ENCODE results near the gene MAP3K7.

Gene MAP3K7

DNA sequence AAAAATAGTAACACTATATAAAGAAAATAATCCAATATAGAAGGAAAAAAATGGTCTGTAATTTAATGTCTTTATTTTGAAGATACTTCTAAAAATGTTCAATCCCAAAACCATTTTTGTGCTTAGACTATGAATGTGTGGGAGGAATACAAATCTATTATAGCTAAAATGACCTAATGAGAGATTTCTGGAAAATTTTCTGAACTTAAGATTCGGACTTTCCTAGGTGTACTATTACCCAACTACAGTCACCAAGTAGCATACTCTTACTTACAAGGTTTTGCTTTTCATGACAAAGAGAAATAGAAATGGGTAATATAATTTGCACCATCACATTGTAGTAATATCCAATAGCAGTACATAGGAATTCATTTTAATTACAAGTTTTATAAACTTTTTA lies 29.9 kb downstream of the MAP3K7 start:
- Mint-ChIP-seq H3K27ac (no peak overlapping the region), H3K36me3 (ENCODE audit: low read depth) (peaks cover 27% of the 10 kb centered on the region), H3K4me1 (ENCODE audit: low read depth) (peaks cover 5% of the 10 kb centered on the region), H3K27me3 (ENCODE audit: low read depth) (no peaks in the 10 kb centered on the region), H3K4me3 (no peak overlapping the region), H3K9me3 (no peaks in the 10 kb centered on the region)

DNA sequence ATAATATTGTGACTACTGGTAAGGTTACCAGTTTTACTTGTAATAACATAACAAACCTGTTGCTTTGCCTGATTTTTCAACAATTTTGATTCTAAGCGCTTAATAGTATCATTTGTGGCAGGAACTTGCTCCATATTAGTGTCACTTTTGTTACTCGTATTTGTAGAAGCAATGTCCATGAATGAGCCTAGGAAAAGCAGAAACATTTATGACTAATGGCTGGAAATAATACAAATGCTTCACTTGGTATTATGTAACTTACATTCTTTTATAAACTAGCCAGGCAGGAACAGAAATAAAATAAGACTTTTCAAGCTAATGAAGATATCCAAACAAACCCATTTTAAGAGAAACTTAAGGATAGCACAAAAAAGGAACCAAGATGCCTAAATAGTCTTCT lies 38.9 kb downstream of the MAP3K7 start:
- Mint-ChIP-seq H3K4me1 (ENCODE audit: low read depth) (peaks cover 9% of the 10 kb centered on the region), H3K36me3 (ENCODE audit: low read depth) (peaks cover 46% of the 10 kb centered on the region)

DNA sequence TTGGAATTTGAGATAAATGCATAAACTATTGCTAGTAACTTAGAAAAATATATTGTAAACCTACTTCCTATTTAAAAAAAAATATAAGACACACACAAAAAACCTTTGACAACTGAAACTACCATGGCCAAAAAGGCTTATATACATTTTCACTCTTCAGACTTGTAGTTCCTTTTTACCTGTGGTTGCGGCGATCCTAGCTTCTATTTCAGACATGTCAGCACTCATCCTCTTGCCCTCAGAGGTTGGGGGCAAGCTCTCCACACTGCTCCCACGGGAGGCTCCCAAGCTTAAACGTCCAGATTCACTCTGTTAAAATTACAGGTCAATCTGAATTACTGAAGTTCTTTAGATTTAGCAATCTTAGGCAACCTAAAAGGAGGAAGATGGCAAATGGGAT lies 39.8 kb downstream of the MAP3K7 start:
- peaks cover 9% of the 10 kb centered on the region for H3K4me1 Mint-ChIP-seq (ENCODE audit: low read depth)
- no peaks in the 10 kb centered on the region for H3K9me3 Mint-ChIP-seq

More for the DNA sequence above, 38.9 kb downstream of the MAP3K7 start:
- H3K27ac Mint-ChIP-seq, result no peak overlapping the region
- H3K4me3 Mint-ChIP-seq, result no peak overlapping the region
- no peaks in the 10 kb centered on the region for H3K9me3 Mint-ChIP-seq
- no peaks in the 10 kb centered on the region for H3K27me3 Mint-ChIP-seq (ENCODE audit: low read depth)

DNA sequence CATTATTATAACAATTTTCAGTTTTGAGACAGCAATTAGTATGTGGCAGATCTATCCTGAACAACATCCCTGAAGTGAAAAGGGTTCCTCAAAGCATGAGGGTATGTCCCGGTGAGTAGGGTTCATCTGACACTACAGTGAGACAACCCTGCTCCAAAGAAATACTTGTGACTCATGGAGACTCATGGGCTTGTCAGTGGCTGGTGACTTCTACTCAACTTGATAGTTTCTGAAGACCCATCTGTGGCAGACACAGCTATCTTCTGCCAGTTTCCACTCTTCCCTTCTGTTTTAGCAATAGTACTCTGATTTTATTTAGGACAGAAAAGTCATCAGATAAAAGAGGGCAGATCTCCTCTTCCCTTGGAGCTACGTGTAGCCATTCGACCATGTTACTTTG lies 41.4 kb downstream of the MAP3K7 start:
- Mint-ChIP-seq H3K4me3 (no peak overlapping the region), H3K4me1 (ENCODE audit: low read depth) (peaks cover 7% of the 10 kb centered on the region), H3K27me3 (ENCODE audit: low read depth) (no peaks in the 10 kb centered on the region), H3K36me3 (ENCODE audit: low read depth) (peaks cover 47% of the 10 kb centered on the region), H3K27ac (no peak overlapping the region), H3K9me3 (no peaks in the 10 kb centered on the region)

More for the DNA sequence above, 39.8 kb downstream of the MAP3K7 start:
- H3K27ac Mint-ChIP-seq, result no peak overlapping the region
- no peaks in the 10 kb centered on the region for H3K27me3 Mint-ChIP-seq (ENCODE audit: low read depth)
- H3K36me3 Mint-ChIP-seq (ENCODE audit: low read depth), result peaks cover 47% of the 10 kb centered on the region
- no peak overlapping the region for H3K4me3 Mint-ChIP-seq

DNA sequence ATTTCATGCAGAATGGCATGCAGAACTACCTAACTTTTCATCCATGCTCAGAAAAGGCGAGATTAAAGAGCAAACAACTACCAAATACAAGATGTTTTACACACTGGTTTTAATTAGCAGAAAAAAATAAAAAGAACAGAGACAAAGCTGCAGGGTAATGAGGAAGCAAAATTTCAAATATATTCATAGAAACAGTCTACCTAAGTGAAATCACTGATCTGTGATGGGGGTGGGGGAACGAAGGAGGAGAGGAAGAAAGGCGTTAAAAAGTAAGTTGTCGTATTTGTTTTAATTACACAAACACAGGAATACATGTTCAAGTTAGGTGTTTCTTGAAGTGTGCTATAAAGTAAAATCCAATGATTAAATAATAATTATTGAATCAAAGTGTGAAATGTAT lies 42.1 kb downstream of the MAP3K7 start:
- Mint-ChIP-seq H3K4me1 (ENCODE audit: low read depth) (peaks cover 7% of the 10 kb centered on the region), H3K36me3 (ENCODE audit: low read depth) (peaks cover 47% of the 10 kb centered on the region), H3K27ac (no peak overlapping the region), H3K4me3 (no peak overlapping the region), H3K9me3 (no peaks in the 10 kb centered on the region), H3K27me3 (ENCODE audit: low read depth) (no peaks in the 10 kb centered on the region)

DNA sequence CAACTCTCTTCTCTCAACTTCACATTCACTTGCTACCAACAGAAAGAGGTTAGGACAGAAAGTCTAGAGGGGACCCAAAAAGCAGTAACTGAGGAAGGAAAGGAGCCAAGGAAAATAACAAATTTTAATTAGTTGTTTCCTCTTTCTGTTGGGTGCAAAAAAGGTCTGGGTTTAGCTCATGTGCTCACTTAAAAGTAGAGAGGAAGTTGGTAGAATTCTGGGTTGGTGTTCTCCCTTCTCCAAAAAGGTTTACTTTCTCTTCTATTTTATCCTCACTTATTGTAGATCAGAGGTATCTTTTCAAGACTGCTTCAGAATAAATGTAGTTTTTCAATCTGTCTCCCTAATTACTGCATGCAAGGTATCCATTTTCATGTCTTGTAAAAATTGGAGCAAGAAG lies 42.8 kb downstream of the MAP3K7 start:
- peaks cover 7% of the 10 kb centered on the region for H3K4me1 Mint-ChIP-seq (ENCODE audit: low read depth)

DNA sequence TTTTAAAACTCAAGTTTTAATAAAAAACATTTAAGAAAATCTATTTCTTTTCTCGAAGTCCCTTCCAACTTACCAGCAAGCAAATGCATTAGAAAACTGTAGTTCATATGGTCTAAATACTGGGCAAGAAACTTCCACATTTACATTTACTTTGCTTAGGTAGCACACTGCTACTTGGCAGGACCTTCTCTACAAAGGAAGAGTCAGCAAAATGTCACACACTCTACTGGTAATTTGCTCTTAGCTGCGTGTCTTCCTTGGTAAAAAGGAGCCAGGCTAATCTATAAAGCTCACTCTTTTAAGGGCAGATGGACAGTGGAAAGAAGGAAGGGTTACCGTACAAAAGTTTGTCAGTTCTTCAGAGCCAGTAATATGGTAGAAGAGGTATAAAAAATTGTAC lies 45.7 kb downstream of the MAP3K7 start:
- Mint-ChIP-seq H3K4me1 (ENCODE audit: low read depth) (peaks cover 7% of the 10 kb centered on the region), H3K9me3 (no peaks in the 10 kb centered on the region), H3K36me3 (ENCODE audit: low read depth) (peaks cover 36% of the 10 kb centered on the region), H3K4me3 (no peak overlapping the region), H3K27me3 (ENCODE audit: low read depth) (no peaks in the 10 kb centered on the region), H3K27ac (no peak overlapping the region)

More for the DNA sequence above, 42.8 kb downstream of the MAP3K7 start:
- no peaks in the 10 kb centered on the region for H3K9me3 Mint-ChIP-seq
- peak overlapping the region; percentile 41 for H3K27ac Mint-ChIP-seq
- peaks cover 43% of the 10 kb centered on the region for H3K36me3 Mint-ChIP-seq (ENCODE audit: low read depth)
- H3K4me3 Mint-ChIP-seq, result no peak overlapping the region
- no peaks in the 10 kb centered on the region for H3K27me3 Mint-ChIP-seq (ENCODE audit: low read depth)

DNA sequence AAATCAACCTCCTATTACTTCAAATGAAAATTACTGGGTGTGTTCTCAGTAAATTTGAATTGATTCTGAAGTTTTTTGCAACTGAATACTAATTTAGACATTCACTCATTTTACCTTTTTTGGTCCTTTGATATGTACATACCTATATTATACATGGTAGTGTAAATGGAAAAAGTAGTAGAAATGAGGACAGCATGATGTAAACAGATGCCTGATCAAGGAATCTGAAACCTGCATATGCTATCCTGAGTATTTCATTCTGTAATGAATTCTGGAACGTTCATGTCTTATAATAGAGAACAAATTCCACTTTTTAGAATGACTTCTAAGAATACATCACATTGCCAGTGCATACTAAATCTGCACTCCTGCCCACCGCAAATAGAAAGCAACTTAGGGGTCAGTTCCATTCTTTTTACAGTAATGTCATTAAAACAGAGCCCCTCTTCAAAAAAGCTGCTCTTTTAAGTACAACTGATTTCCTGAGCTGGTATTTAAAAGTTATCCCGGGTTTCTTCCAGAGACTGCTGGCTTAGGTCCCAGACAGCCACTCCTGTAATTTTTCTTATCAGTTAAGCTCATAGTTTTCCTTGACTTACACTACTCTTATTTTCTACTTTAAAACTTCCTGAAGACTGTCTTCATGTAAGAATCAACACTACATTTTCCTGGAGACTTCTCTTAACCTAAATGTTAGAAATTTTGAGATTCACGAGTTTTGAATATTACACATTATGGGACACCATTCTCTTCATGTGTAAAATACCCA lies 48.4 kb downstream of the MAP3K7 start:
- no peak overlapping the region for H3K4me3 Mint-ChIP-seq
- peaks cover 11% of the 10 kb centered on the region for H3K4me1 Mint-ChIP-seq (ENCODE audit: low read depth)
- H3K36me3 Mint-ChIP-seq (ENCODE audit: low read depth), result peaks cover 21% of the 10 kb centered on the region
- no peak overlapping the region for H3K27ac Mint-ChIP-seq
- H3K27me3 Mint-ChIP-seq (ENCODE audit: low read depth), result no peaks in the 10 kb centered on the region
- H3K9me3 Mint-ChIP-seq, result no peaks in the 10 kb centered on the region

DNA sequence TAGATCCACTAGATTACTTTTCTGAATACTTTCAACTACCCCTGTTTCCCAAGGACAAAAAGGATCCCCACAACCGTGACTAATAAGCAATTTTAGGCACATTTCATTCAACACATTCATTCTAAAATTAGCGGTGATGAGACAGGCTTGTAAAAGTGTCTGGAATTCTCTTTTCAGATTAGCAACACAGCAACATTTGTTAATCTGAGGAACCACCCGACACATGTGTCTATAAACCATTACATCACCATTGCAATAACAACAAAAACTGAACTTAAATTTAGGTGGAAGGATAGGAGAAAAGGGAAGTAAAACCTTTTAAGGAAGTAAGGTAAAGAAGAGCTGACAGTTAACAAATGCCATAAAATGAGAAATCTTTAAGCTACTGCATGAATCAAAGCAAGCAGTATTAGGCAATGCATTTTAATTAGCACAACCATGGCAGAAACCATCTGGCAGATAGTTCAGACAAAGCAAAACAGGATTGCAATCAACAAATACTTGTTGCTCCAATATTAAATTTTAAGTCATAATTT lies 49.1 kb downstream of the MAP3K7 start:
- no peaks in the 10 kb centered on the region for H3K27me3 Mint-ChIP-seq (ENCODE audit: low read depth)

DNA sequence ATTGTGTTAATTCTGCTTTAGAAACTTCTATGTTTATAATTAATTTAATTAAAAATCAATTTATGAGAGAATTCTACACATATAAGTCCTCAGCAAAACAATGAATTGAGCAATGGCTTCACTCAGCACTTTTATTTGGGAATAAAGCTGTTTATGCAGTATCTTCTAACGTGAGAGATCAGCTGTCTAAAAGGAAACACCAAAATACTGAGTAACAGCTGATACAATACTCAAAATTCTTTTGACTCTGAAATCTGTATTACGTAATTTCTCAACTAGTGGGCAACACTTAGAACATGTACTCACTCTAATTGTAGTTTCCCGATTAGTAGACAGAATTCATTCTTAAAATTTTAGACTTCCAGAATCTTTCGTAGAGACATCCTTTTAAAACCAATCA lies 49.8 kb downstream of the MAP3K7 start:
- no peaks in the 10 kb centered on the region for H3K27me3 Mint-ChIP-seq (ENCODE audit: low read depth)
- no peaks in the 10 kb centered on the region for H3K9me3 Mint-ChIP-seq
- no peak overlapping the region for H3K27ac Mint-ChIP-seq
- H3K36me3 Mint-ChIP-seq (ENCODE audit: low read depth), result peaks cover 21% of the 10 kb centered on the region
- H3K4me1 Mint-ChIP-seq (ENCODE audit: low read depth), result peaks cover 24% of the 10 kb centered on the region
- no peak overlapping the region for H3K4me3 Mint-ChIP-seq

More for the DNA sequence above, 49.1 kb downstream of the MAP3K7 start:
- peaks cover 21% of the 10 kb centered on the region for H3K36me3 Mint-ChIP-seq (ENCODE audit: low read depth)
- peaks cover 18% of the 10 kb centered on the region for H3K4me1 Mint-ChIP-seq (ENCODE audit: low read depth)
- no peaks in the 10 kb centered on the region for H3K9me3 Mint-ChIP-seq
- no peak overlapping the region for H3K4me3 Mint-ChIP-seq
- peak overlapping the region; percentile 70 for H3K27ac Mint-ChIP-seq

DNA sequence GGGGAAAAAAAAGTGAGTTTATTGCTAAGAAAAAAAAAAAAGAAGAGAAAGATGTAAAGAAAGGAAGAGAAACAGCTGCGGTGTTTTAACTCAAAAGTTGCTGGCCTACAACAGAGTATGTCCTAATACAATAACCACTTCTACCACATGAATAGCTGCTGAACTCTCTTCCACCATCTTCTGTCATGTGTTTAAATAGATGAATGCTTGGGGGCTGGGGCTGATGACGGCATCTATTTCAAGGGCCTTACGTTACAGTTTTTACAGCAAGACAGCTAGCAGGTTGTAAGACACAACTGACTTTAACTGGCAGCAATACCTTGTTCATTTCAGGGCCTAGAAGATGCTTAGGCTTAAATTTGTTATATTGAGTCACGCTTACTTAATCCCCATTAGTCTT lies 50.4 kb downstream of the MAP3K7 start:
- Mint-ChIP-seq H3K4me1 (ENCODE audit: low read depth) (peaks cover 24% of the 10 kb centered on the region), H3K4me3 (no peak overlapping the region), H3K9me3 (no peaks in the 10 kb centered on the region), H3K36me3 (ENCODE audit: low read depth) (peaks cover 18% of the 10 kb centered on the region), H3K27me3 (ENCODE audit: low read depth) (no peaks in the 10 kb centered on the region), H3K27ac (no peak overlapping the region)

DNA sequence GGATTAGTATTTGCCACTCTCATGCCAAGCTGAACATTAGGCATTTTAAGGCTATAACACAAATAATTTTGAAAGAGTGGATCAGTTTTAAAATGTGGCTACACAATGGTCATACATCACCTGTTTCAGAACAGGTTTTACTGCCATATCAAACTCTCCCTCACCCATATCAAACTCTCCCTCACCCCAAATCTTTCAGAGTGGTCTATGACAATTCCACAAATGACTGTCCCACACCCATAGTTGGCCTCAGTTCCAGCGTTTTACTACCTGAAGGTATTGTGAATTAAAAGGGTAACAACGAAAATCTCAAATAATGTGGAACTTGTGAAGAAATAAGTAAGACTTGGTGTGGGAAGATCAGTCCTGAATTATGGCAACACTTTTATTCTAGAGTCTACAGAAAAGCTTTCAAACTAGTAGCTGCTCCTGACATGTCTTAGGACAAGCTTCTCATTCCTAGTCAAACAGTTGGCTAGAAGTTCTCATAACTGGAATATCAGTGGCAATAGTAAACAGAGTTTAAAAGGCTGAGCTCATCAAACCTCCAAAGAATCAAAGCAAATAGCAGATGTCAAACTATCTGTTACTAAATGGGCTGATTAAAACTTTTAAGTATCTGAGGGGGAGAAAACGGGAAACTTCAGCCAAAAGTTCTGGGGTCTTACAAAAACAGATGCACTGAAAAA lies 52.4 kb downstream of the MAP3K7 start:
- H3K27ac Mint-ChIP-seq, result peak overlapping the region; percentile 91

DNA sequence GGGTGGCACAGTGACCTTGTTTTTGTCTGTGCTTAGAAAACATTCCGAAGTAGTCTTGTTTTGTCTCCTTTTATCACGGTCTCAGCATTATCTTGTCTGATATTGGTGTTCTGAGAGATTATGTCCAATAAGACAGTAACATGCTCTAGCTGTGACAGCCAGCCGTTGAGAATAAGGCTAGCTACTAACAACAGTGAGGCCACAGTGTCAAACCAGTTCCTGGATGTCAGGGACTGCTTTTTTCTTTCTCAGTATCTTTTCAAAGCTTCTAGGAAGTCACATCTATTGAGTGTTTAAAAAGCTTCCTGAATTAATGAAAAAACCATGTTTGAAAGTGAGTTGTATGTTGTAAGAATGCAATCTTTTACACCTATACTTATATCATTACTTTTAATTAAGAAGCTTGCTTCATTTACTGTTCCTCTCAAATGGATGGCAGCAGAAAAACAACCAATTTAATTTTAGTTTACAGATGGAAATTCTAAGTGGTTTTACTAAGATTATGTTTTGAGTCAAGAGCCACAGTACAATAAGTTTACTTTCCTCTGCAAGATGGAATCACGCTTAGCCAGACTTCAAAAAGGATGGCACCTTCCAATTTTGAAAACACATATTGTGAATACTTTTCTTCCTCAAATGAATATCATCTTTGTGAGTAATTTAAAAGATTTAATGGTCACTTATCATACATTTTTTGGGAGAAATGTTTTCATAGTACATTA lies 53.1 kb downstream of the MAP3K7 start:
- peak overlapping the region; percentile 91 for H3K27ac Mint-ChIP-seq
- H3K4me3 Mint-ChIP-seq, result peak overlapping the region; percentile 47
- no peaks in the 10 kb centered on the region for H3K9me3 Mint-ChIP-seq
- peaks cover 24% of the 10 kb centered on the region for H3K36me3 Mint-ChIP-seq (ENCODE audit: low read depth)
- peaks cover 36% of the 10 kb centered on the region for H3K4me1 Mint-ChIP-seq (ENCODE audit: low read depth)
- no peaks in the 10 kb centered on the region for H3K27me3 Mint-ChIP-seq (ENCODE audit: low read depth)

More for the DNA sequence above, 52.4 kb downstream of the MAP3K7 start:
- H3K4me1 Mint-ChIP-seq (ENCODE audit: low read depth), result peaks cover 30% of the 10 kb centered on the region
- H3K27me3 Mint-ChIP-seq (ENCODE audit: low read depth), result no peaks in the 10 kb centered on the region
- H3K4me3 Mint-ChIP-seq, result no peak overlapping the region
- peaks cover 20% of the 10 kb centered on the region for H3K36me3 Mint-ChIP-seq (ENCODE audit: low read depth)
- no peaks in the 10 kb centered on the region for H3K9me3 Mint-ChIP-seq

DNA sequence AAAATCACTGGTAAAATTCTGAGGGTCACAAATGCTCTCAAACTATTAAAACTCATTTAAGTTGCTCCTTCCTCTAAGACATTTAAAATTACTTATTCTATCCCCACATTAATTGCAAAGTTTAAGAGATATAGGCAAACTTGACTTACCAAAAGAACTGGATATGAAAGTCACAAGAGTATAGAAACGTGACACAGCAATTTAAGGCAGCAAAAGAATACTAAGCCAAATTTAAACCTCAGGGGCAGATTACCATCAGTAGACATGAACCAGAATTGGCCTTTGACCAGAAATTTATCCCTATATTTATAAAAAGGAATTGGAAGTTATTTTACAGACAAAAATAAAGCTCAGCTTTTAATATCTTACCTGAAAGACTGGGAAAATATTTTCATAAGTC lies 56.0 kb downstream of the MAP3K7 start:
- Mint-ChIP-seq H3K27ac (peak overlapping the region; percentile 28), H3K4me1 (ENCODE audit: low read depth) (peaks cover 37% of the 10 kb centered on the region), H3K27me3 (ENCODE audit: low read depth) (no peaks in the 10 kb centered on the region), H3K9me3 (no peaks in the 10 kb centered on the region), H3K4me3 (no peak overlapping the region), H3K36me3 (ENCODE audit: low read depth) (peaks cover 15% of the 10 kb centered on the region)

Data from T-helper 1 cell treated with Interleukin-12 subunit alpha and Interleukin-12 subunit beta and Interleukin-4 antibody, amounts not matched to agents 30 μg/mL and 1 μg/mL, for 36 hours (primary cell).